SK-N-MC (cell line): ENCODE results near the gene FBXW11.

Experiments
- EZH2 ChIP-seq: fragments of 200-600 bp; sonication (generic); IDR thresholded peaks from one replicate; pipeline ENCODE4 v1.6.1; 2017; ENCODE audit warnings: antibody characterized with exemption
- FOXP2 ChIP-seq: optimal IDR thresholded peaks from 2 replicates; pipeline ENCODE3; 2011; ENCODE audit warnings: mild to moderate bottlenecking, moderate library complexity; ENCODE audit not compliant: insufficient read depth; ENCODE audit errors: extremely low read length, control extremely low read depth
- POLR2AphosphoS5 ChIP-seq: IDR thresholded peaks from 2 replicates; pipeline ENCODE4 v1.6.1; 2012; ENCODE audit warnings: mild to moderate bottlenecking, low read depth, low read length, borderline replicate concordance

DNA sequence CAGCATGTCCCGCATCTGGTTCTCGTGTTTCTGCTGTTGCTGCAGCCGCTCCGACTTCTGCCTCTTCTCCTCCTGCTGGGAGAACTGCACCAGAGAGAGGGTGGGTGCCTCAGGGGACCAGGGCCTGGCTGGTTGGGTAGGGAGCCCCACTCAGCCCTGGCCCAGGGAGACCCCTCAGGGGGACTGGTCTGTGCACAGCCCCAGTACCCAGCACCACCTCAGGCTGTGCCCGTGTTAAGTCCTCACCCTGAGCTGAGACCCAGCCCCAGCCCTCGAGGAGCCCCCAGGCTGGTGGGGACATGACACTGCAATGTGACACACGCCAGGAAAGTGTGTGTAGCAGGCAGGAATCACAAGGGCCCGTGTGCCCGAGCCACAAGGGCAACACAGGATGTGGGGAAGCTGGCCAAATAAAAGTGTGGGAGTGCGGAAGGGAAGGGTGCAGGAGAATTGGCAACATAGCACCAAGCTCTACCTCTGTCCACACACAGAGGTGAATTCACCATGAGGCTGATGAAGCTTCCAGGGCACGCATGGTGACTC lies 48.2 kb upstream of the FBXW11 start:
- TF ChIP-seq EZH2: no peak
- TF ChIP-seq POLR2AphosphoS5: no peak
- TF ChIP-seq FOXP2: no peak
